Hepatocyte (in vitro differentiated cells): ENCODE data around the gene WDFY4. TPM values are rescaled to one million over a fixed set of nuclear protein-coding genes. Genes with fewer than 3 reads are reported as not detected.

Experiments
- DNase-seq: peaks from one replicate; pipeline ENCODE4 v3.0.0-alpha.2; 2016; ENCODE audit warnings: low spot score
- H2AFZ ChIP-seq: fragments of 200-600 bp; sonication (generic); 2 replicates; pipeline ENCODE4 v1.6.0; 2016; ENCODE audit warnings: antibody characterized with exemption, mild to moderate bottlenecking
- H3K27ac ChIP-seq: fragments of 200-600 bp; sonication (generic); 2 replicates; pipeline ENCODE4 v1.5.1; 2016; ENCODE audit warnings: mild to moderate bottlenecking
- H3K27me3 ChIP-seq: fragments of 200-600 bp; sonication (generic); 2 replicates; pipeline ENCODE4 v1.6.1; 2016
- H3K36me3 ChIP-seq: fragments of 200-600 bp; sonication (generic); replicated peaks from 2 replicates; pipeline ENCODE4 v1.5.1; 2016; ENCODE audit warnings: low read depth; ENCODE audit not compliant: insufficient read depth
- H3K4me1 ChIP-seq: fragments of 200-600 bp; sonication (generic); 2 replicates; pipeline ENCODE4 v1.5.1; 2016; ENCODE audit warnings: mild to moderate bottlenecking, moderate library complexity; ENCODE audit not compliant: insufficient read depth
- H3K4me2 ChIP-seq: fragments of 200-600 bp; sonication (generic); 2 replicates; pipeline ENCODE4 v1.6.0; 2016
- H3K4me3 ChIP-seq: fragments of 200-600 bp; sonication (generic); 2 replicates; pipeline ENCODE4 v1.5.1; 2016; ENCODE audit warnings: mild to moderate bottlenecking
- H3K79me2 ChIP-seq: fragments of 200-600 bp; sonication (generic); 2 replicates; pipeline ENCODE4 v1.6.0; 2017; ENCODE audit warnings: mild to moderate bottlenecking
- H3K9me2 ChIP-seq: fragments of 200-600 bp; sonication (generic); replicated peaks from 2 replicates; pipeline ENCODE4 v1.6.0; 2017; ENCODE audit warnings: mild to moderate bottlenecking; ENCODE audit not compliant: insufficient read depth
- H3K9me3 ChIP-seq: fragments of 200-600 bp; sonication (generic); 2 replicates; pipeline ENCODE4 v1.5.1; 2016; ENCODE audit warnings: low read depth, mild to moderate bottlenecking
- H4K20me1 ChIP-seq: fragments of 200-600 bp; sonication (generic); 2 replicates; pipeline ENCODE4 v1.6.0; 2016; ENCODE audit warnings: mild to moderate bottlenecking; ENCODE audit not compliant: insufficient read depth, poor library complexity, severe bottlenecking
- CTCF ChIP-seq: fragments of 200-600 bp; sonication (generic); IDR thresholded peaks from 2 replicates; pipeline ENCODE4 v1.5.1; 2016; ENCODE audit warnings: antibody characterized with exemption, mild to moderate bottlenecking; ENCODE audit not compliant: poor library complexity
- EZH2 ChIP-seq: fragments of 200-600 bp; sonication (generic); IDR thresholded peaks from 2 replicates; pipeline ENCODE4 v1.6.1; 2016; ENCODE audit warnings: antibody characterized with exemption, mild to moderate bottlenecking, borderline replicate concordance
- EZH2phosphoT487 ChIP-seq: fragments of 200-600 bp; sonication (generic); IDR thresholded peaks from one replicate; pipeline ENCODE4 v1.6.1; 2018; ENCODE audit warnings: antibody characterized with exemption, mild to moderate bottlenecking, low read depth, moderate library complexity; ENCODE audit not compliant: unreplicated experiment, severe bottlenecking
- WGBS: methylation state at CpG from one replicate; pipeline ENCODE4 v1.1.6; 2016; ENCODE audit warnings: low lambda C conversion rate; ENCODE audit errors: missing lambda C conversion rate; 5-methylcytosine and 5-hydroxymethylcytosine counted together
- polyA plus RNA-seq: library from polyadenylated mRNA; unstranded; fragments of >200 nt; fragmentation: Nextera tagmentation; extraction: Ambion mirVana; gene quantifications from 2 replicates; pipeline ENCODE4 v1.2.1, GENCODE V29; 2016
- total RNA-seq: library from RNA; depleted of rRNA; stranded (reverse); fragments of >200 nt; gene quantifications from 2 replicates; pipeline ENCODE4 v1.2.3, GENCODE V29; 2014

WDFY4 gene
- total RNA-seq (0.36 and 0.43 TPM in 2 replicates), polyA plus RNA-seq (0.91 TPM in 1 of 2 replicates, not detected in the other)

- no peaks in the 10 kb centered on the region for H3K9me3 ChIP-seq
These were observed at the start of gene WDFY4 for GRCh38 chr10:48684792-48685623. WDFY4 (plus strand) TSS chr10:48684873; CDS start chr10:48709733, 24,860 bp downstream.

GRCh38 chr10:48634984-48635557 lies 49.6 kb upstream of the WDFY4 start:
- Histone ChIP-seq H3K27me3 (no peaks in the 10 kb centered on the region), H4K20me1 (no peaks in the 10 kb centered on the region), H3K27ac (no peak overlapping the region), H3K79me2 (no peaks in the 10 kb centered on the region), H3K36me3 (no peaks in the 10 kb centered on the region), H3K4me1 (no peaks in the 10 kb centered on the region), H3K4me2 (no peak overlapping the region), H3K9me2 (no peaks in the 10 kb centered on the region), H3K4me3 (no peak overlapping the region), H3K9me3 (no peaks in the 10 kb centered on the region), H2AFZ (no peak overlapping the region)
- no peak for DNase-seq
- TF ChIP-seq EZH2 (no peak), CTCF (no peak), EZH2phosphoT487 (no peak)
- 83% methylated on average over 8 of the region's 8 CpGs for WGBS

More at GRCh38 chr10:48684792-48685623, at the start of gene WDFY4:
- Histone ChIP-seq H3K36me3 (no peaks in the 10 kb centered on the region), H3K4me2 (no peak within 1 kb of the TSS), H3K27me3 (no peaks in the 10 kb centered on the region), H3K4me1 (no peaks in the 10 kb centered on the region), H3K27ac (no peak within 1 kb of the TSS), H3K79me2 (no peaks in the 10 kb centered on the region), H4K20me1 (no peaks in the 10 kb centered on the region), H3K9me2 (no peaks in the 10 kb centered on the region), H3K4me3 (no peak within 1 kb of the TSS), H2AFZ (no peak within 1 kb of the TSS)
- 90% methylated on average over 23 of the region's 23 CpGs for WGBS
- no peak for TF ChIP-seq EZH2phosphoT487
- TF ChIP-seq CTCF: no peak
- TF ChIP-seq EZH2: no peak
- DNase-seq: no peak

GRCh38 chr10:48636231-48636630 lies 48.4 kb upstream of the WDFY4 start:
- H3K9me3 ChIP-seq: peaks cover 4% of the 10 kb centered on the region
- H3K4me2 ChIP-seq: no peak overlapping the region
- WGBS: 77% methylated on average over 3 of the region's 3 CpGs
- H4K20me1 ChIP-seq: no peaks in the 10 kb centered on the region
- H3K79me2 ChIP-seq: no peaks in the 10 kb centered on the region
- no peaks in the 10 kb centered on the region for H3K36me3 ChIP-seq
- no peak for DNase-seq
- no peak for TF ChIP-seq EZH2phosphoT487
- TF ChIP-seq CTCF: no peak
- TF ChIP-seq EZH2: no peak
- no peaks in the 10 kb centered on the region for H3K4me1 ChIP-seq
- H2AFZ ChIP-seq: no peak overlapping the region
- no peaks in the 10 kb centered on the region for H3K27me3 ChIP-seq
- H3K27ac ChIP-seq: no peak overlapping the region
- no peak overlapping the region for H3K4me3 ChIP-seq
- H3K9me2 ChIP-seq: no peaks in the 10 kb centered on the region
